HG03354 (cell line): Measurements from ENCODE around the gene KRTAP2-2.
"Not testable (repeated sequence)": the region's sequence is repeated elsewhere in the genome, so short reads cannot be mapped to it uniquely, and the experiment has no call there.

ENCODE experiments used
- ATAC-seq: cut with Tn5 transposase; IDR thresholded peaks from one replicate; pipeline ENCODE4 v1.9.1; 2021; ENCODE audit warnings: mild to moderate bottlenecking; ENCODE audit not compliant: unreplicated experiment, poor library complexity, severe bottlenecking

KRTAP2-2 gene

DNA sequence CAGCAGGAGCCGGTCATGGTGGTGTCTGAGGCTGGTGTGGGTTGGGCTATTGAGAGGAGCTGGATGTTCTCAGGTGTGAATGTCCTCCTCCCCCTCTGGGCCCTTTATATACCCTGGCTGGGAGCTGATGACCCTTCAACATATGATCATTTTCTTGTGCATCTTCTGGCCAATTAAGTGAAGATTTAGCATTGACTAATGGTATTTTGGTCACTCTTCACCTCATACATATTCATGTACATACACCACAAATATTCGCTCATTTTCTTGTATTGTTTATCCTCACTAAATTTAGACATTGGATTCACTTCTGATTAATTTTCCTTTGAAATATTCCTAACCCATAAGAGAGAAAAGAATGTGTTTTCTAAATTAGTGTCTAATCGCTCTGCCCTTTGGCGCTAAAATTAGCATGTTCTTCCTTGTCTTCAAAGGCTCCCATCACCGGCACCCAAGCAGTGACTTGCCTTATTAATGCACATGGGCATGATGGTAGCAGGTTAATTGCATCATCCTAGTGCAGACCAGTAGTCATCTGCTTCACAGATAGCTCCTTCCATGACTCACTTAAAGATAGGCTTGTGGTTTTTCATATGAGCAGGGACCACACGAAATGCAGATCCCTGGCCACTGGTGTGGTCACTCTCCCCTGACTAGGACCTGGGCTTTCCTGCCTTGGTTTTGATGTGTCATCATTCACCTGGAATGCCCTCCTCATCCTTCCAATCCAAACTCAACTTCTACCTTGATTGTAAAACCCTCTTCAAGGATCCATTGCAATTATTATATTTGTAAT is 11.0 kb upstream of the KRTAP2-2 start, which contains the start of gene KRTAP2-4:
Gene KRTAP2-4 (minus strand): TSS at position 51 of the 796 bp plus-strand sequence. CDS start 34 bp downstream, at position 17.
- ATAC-seq: no peak

DNA sequence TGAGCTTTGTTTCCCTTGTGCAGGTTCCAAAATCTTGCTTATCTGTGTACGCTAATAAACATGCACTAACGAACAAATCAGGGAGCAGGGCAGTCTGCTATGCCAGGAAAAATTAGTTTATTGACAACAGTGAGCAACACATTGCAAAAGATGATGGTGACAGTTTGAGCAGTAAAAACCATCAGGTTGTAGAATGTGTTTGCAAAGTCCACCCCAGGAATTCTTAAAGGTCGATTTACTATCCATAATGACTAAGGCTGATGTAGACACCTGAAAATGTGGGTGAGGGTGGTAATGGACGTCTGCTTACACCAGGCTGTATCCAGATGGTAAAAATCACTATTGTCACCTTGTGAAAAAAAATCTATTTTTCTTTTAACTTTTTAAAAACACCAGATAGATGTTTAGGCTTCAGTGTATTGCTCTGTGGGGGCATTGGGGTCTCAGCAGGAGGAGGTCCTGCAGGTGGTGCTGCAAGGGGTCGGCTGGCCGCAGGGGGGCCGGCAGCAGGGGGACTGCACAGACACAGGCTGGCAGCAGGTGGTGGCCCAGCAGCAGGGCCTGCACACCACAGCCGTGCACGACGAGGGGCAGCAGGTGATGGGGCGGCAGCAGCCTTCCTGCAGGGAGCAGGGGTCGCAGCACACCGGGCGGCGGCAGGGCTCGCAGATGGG is 10.1 kb upstream of the KRTAP2-2 start:
- not testable (repeated sequence) for ATAC-seq

DNA sequence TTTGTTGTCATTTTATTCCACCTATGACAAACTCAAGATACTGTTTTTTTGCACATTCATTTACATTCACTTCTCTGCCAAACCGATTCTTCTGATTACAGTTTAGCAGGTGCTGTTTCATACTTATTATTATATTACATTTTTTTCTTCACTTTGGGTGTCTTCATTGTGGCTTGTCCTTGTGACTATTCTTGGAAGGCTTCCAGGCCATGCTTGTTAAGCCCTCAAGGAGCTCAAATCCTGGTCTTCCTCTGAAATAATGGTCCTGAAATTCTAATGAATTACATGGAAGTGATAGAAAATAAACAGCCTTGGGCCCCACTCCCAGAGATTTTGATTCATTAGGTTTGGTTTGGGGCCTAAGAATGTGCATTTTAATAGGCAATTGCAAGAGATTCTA is 9.3 kb upstream of the KRTAP2-2 start:
- no peak for ATAC-seq

DNA sequence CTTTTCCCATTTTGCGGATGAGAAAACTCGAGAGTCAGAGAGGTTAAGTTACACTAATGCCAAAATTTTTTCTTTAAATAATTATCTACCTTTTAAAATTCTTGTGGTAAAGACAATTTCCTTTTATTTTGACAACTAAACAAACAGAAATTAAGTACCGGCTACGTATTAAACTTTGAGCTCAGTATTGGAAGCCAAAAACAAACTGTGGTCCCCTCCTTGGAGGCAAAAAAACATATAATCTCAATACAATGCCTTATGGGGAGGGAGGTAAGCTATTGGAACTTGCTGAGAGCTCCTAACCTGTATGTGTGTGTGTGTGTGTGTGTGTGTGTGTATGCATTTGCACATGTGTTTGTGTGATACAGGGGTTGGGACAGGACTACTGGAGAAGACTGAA is 8.4 kb upstream of the KRTAP2-2 start:
- no peak for ATAC-seq

DNA sequence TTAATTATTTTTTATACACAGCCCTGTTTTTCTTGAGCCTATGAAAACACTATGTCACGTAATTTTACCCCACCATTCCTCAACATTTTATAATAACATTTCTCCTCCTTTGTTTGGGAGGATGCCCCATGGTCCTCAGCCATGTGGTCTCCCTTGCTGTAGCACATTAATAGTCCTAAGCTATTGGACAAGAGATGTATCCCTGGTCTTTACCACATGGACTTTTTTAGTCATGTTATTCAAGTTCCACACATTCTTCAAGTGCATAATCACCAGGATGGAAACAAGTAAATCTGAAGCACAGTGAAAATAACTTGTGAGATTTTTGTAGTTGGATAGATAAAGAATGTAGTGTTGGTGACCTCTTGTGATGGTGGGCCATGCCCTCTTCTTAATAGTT is 6.9 kb upstream of the KRTAP2-2 start:
- ATAC-seq: no peak

- ATAC-seq: no peak
These were observed 5.1 kb upstream of the KRTAP2-2 start, which contains the start of gene KRTAP2-3 for GRCh38 chr17:41060052-41060604. TSS of gene KRTAP2-3 (minus strand) at chr17:41060114. CDS start at chr17:41060050, 64 bp downstream.

DNA sequence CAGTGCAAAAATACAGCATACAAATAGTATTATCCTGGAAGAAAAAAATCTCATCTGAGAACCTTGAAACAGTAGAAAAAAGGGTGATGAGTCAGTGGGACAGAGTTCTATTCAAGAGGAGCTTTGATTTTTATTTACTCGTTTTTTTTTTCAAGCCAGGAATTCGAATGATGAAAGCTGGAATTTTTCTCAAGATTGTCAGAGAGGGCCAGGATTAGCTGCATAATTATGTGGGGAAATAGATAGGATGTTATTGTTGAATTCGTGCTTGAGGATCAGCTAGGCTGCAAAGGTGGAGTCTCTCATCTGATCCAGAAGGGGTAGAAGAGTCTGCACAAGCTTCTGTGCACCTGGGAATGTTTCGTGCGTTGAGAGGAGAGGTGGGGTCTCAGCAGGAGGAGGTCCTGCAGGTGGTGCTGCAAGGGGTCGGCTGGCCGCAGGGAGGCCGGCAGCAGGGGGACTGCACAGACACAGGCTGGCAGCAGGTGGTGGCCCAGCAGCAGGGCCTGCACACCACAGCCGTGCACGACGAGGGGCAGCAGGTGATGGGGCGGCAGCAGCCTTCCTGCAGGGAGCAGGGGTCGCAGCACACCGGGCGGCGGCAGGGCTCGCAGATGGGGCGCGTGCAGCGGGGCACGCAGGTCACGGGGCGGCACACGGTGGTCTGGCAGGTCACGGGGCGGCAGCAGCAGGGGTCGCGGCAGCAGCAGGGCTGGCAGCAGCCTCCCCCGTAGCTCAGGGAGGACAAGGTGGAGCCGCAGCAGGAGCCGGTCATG is 4.4 kb upstream of the KRTAP2-2 start:
- not testable (repeated sequence) for ATAC-seq

DNA sequence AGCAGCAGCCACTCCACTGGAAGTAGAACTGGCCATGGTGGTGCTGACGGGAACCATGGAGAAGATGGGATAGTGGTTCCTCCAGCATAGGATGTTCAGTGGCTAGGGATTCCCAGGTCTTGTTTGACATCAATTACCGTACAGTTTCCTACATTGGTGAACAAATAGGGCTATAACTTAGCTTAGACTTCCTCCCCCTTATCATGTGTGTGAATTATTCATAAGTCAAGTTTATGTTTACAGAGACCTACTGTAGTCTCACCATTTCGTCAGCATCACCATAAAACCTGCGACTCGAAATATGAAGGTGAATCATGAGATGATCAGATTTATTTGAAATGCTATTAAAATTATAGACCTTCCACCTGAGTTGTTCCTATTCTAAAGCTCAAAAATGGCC is 3.7 kb upstream of the KRTAP2-2 start:
- ATAC-seq: no peak

GRCh38 chr17:41057547-41057946 is 2.5 kb upstream of the KRTAP2-2 start:
- no peak for ATAC-seq

- not testable (repeated sequence) for ATAC-seq
These were observed 474 bp downstream of the KRTAP2-2 start for GRCh38 chr17:41054556-41054955.

GRCh38 chr17:41054025-41054424 is 1.0 kb downstream of the KRTAP2-2 start:
- ATAC-seq: no peak

- no peak for ATAC-seq
These were observed 2.5 kb downstream of the KRTAP2-2 start for GRCh38 chr17:41052566-41052965.

DNA sequence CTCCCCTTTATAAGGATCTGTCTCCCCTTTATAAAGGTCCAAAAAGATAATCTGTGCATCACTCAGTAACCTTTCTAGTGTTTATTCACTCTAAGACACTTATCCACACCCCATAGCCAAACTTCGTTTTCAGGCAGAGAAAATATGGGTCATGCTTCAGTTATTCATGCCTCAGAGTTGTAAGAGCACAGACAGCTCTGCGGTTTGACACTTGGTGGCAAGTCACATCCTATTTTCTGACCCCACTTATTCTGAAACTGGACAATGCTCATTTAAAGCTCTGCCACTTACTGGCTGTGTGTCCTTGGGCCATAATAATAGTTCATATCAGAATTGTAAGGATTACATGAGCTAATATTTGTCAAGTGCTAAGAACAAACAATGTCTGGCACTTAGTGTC is 5.9 kb downstream of the KRTAP2-2 start:
- no peak for ATAC-seq

GRCh38 chr17:41048441-41048840 is 6.6 kb downstream of the KRTAP2-2 start:
- ATAC-seq: no peak

GRCh38 chr17:41046735-41047465 is 8.1 kb downstream of the KRTAP2-2 start, which contains the start of gene KRTAP2-1:
TSS of gene KRTAP2-1 (minus strand) at chr17:41047316. CDS start at chr17:41047267, 49 bp downstream.
- not testable (repeated sequence) for ATAC-seq

DNA sequence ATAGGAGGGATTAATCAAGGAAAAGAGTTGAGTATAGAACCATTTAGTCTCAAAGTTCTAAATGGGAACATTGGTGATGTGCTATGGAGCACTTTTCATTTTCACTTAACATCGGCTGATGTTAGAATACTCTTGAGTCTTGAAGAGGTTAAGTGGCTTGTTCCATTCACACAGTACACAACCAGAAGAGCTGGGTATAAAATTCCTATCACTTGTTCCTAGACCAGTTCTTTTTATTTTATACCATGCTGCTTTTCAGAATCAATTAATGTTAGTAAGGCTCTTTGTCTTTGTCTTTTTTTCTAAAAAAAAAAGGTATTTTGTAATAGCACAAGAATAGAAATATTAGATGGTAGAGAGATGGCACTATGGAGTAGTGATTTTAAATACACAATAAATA is 12.1 kb downstream of the KRTAP2-2 start:
- ATAC-seq: no peak

DNA sequence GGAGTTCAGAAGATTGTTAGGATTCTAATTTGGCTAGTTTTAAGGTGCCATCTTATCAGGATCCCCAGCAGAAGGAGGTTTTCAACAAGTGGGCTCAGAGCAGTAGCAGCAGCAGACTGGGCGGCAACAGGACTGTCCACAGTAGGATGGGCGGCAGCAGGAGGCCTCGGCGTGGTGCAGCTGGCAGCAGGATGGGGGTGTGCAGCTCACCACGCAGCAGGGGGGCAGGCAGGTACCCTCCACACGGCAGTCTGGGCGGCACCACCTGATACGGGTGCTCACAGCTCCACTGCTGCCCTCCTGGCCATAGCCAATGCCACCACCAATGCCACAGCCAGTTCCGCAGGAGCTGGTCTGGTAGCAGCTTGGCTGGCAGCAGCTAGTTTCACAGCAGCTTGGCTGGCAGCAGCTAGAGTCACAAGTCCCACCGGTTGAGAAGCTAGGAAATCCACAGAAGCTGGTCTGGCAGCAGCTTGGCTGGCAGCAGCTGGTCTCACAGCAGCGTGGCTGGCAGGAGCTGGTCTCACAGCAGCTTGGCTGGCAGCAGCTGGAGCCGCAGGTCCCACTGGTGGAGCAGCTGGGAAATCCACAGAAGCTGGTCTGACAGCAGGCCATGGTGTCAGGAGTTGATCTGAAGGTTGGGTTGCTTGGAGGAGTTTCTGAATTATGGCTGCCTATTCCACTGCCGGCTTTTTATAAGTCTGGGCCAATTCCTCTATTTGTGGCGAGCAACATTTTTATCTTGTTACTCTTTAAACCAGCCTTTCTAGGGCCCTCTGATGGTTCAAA is 14.1 kb downstream of the KRTAP2-2 start, which contains the start of gene KRTAP1-1:
Gene KRTAP1-1 (minus strand): TSS at position 668 of the 789 bp plus-strand sequence. CDS start 53 bp downstream, at position 615.
- ATAC-seq: not testable (repeated sequence)

DNA sequence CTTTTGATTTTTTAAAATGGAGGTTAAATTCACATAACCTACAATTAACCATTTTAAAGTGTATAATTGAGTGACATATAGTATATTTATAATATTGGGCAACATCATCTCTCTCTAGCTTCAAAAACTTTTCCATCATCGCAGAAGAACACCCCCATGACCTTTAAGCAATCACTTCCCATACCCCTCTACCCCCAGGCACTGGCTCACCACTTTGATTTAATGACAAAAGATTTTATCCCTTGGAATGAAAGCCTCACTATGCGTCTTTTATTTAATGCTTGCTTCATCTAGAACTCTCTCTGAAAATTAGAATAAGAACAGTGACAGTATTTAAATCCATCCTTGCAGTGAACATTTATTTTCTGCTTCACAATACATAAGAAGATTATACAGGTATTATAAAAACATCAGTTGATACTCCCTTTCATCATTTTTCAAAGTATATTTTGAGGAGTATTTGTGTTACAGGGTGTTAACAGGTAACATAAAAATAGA is 17.1 kb downstream of the KRTAP2-2 start:
- ATAC-seq: no peak
